ENCODE data around the gene EMC10. TPM values are rescaled to one million over a fixed set of nuclear protein-coding genes. Genes with fewer than 3 reads are reported as not detected.
"Not testable (repeated sequence)": the region's sequence is repeated elsewhere in the genome, so short reads cannot be mapped to it uniquely, and the experiment has no call there.

Gene EMC10
- polyA plus RNA-seq, 3 donors: 91.1 to 172 (median 141) TPM

- peak in 1 of 11 donors; percentile 33 for DNase-seq (ENCODE audit: extremely low read depth in 1 of 11, low read depth in 9 of 11, low spot score in 4 of 11)
These were observed 10.2 kb upstream of the EMC10 start for GRCh38 chr19:50465986-50466705.

GRCh38 chr19:50466706-50467039 is 9.6 kb upstream of the EMC10 start:
- DNase-seq (ENCODE audit: extremely low read depth in 1 of 11, low read depth in 9 of 11, low spot score in 4 of 11): no peak

GRCh38 chr19:50467566-50467965 is 8.7 kb upstream of the EMC10 start:
- no peak for DNase-seq (ENCODE audit: extremely low read depth in 1 of 11, low read depth in 9 of 11, low spot score in 4 of 11)

GRCh38 chr19:50468818-50469217 is 7.5 kb upstream of the EMC10 start:
- DNase-seq (ENCODE audit: extremely low read depth in 1 of 11, low read depth in 9 of 11, low spot score in 4 of 11): no peak

GRCh38 chr19:50473336-50473735 is 3.0 kb upstream of the EMC10 start:
- DNase-seq (ENCODE audit: extremely low read depth in 1 of 11, low read depth in 9 of 11, low spot score in 4 of 11): not testable (repeated sequence)

GRCh38 chr19:50475101-50475568 is 1.2 kb upstream of the EMC10 start:
- no peak for DNase-seq (ENCODE audit: extremely low read depth in 1 of 11, low read depth in 9 of 11, low spot score in 4 of 11)

GRCh38 chr19:50475736-50476223 is 527 bp upstream of the EMC10 start:
- no peak for DNase-seq (ENCODE audit: extremely low read depth in 1 of 11, low read depth in 9 of 11, low spot score in 4 of 11)

- DNase-seq (ENCODE audit: extremely low read depth in 1 of 11, low read depth in 9 of 11, low spot score in 4 of 11): no peak
These were observed 566 bp downstream of the EMC10 start for GRCh38 chr19:50476907-50477238.

GRCh38 chr19:50477751-50478515 is 1.6 kb downstream of the EMC10 start:
- DNase-seq (ENCODE audit: extremely low read depth in 1 of 11, low read depth in 9 of 11, low spot score in 4 of 11): no peak

GRCh38 chr19:50478901-50479715 is 2.8 kb downstream of the EMC10 start:
- no peak for DNase-seq (ENCODE audit: extremely low read depth in 1 of 11, low read depth in 9 of 11, low spot score in 4 of 11)

- DNase-seq (ENCODE audit: extremely low read depth in 1 of 11, low read depth in 9 of 11, low spot score in 4 of 11): no peak
These were observed 3.5 kb downstream of the EMC10 start for GRCh38 chr19:50479761-50480251.

- no peak for DNase-seq (ENCODE audit: extremely low read depth in 1 of 11, low read depth in 9 of 11, low spot score in 4 of 11)
These were observed 4.2 kb downstream of the EMC10 start for GRCh38 chr19:50480281-50481111.

- no peak for DNase-seq (ENCODE audit: extremely low read depth in 1 of 11, low read depth in 9 of 11, low spot score in 4 of 11)
These were observed 5.2 kb downstream of the EMC10 start for GRCh38 chr19:50481351-50482149.

- no peak for DNase-seq (ENCODE audit: extremely low read depth in 1 of 11, low read depth in 9 of 11, low spot score in 4 of 11)
These were observed 6.1 kb downstream of the EMC10 start for GRCh38 chr19:50482271-50482855.

- DNase-seq (ENCODE audit: extremely low read depth in 1 of 11, low read depth in 9 of 11, low spot score in 4 of 11): no peak
These were observed 6.6 kb downstream of the EMC10 start for GRCh38 chr19:50482916-50483315.

GRCh38 chr19:50485284-50485955 is 9.1 kb downstream of the EMC10 start:
- no peak for DNase-seq (ENCODE audit: extremely low read depth in 1 of 11, low read depth in 9 of 11, low spot score in 4 of 11)

Measured in renal cortex interstitium (tissue), 11 donors.